HEK293 (cell line): ENCODE results near the gene TMEM17.

Experiments used
- CTCF ChIA-PET: fragments of 350-600 bp; formaldehyde crosslinking; extraction: SDS; loops from one replicate; lab custom pipeline; 2021; ENCODE audit warnings: antibody characterized with exemption; lab: Yijun Ruan, JAX
- POLR2A ChIA-PET: fragments of 300-600 bp; formaldehyde crosslinking; extraction: SDS; loops from one replicate; lab custom pipeline; 2020; ENCODE audit warnings: antibody characterized with exemption, inconsistent platforms; lab: Yijun Ruan, JAX
- H3K27ac ChIP-seq: fragments of 200-500 bp; sonication (Bioruptor generic); 2 replicates; pipeline ENCODE4 v1.5.1; 2014; ENCODE audit warnings: low read depth, low read length, control low read depth, inconsistent platforms; ENCODE audit errors: extremely low read depth
- H3K36me3 ChIP-seq, 2 experiments: fragments of 200-500 bp in 1 of 2; sonication (Bioruptor generic) in 1 of 2; 1 replicate in 1 of 2; 2 replicates in 1 of 2; pipeline ENCODE4 v1.5.1; 2014 to 2017; ENCODE audit warnings: inconsistent platforms in 2 of 2, low read length in 2 of 2; ENCODE audit not compliant: control insufficient read depth in 2 of 2, insufficient read depth in 1 of 2
- H3K4me1 ChIP-seq: fragments of 200-500 bp; sonication (Bioruptor generic); 2 replicates; pipeline ENCODE4 v1.5.1; 2014; ENCODE audit warnings: mild to moderate bottlenecking, low read length, inconsistent platforms; ENCODE audit not compliant: control insufficient read depth, insufficient read depth
- H3K4me3 ChIP-seq: 2 replicates; pipeline ENCODE4 v1.5.1; 2011; ENCODE audit warnings: low read depth, mild to moderate bottlenecking, control low read depth, low read length, moderate library complexity
- H3K9me3 ChIP-seq: fragments of 200-500 bp; sonication (Bioruptor generic); 2 replicates; pipeline ENCODE4 v1.5.1; 2014; ENCODE audit warnings: low read depth, low read length, inconsistent platforms; ENCODE audit not compliant: control insufficient read depth, insufficient read depth
- GLI4 ChIP-seq: fragments of 450-650 bp; formaldehyde crosslinking; IDR thresholded peaks from 2 replicates; pipeline ENCODE4 v1.5.1; 2016; ENCODE audit warnings: missing biosample characterization, missing genetic modification characterization
- HOXD13 ChIP-seq: sonication (generic); formaldehyde crosslinking; IDR thresholded peaks from 2 replicates; pipeline ENCODE4 v1.8.0; 2022; ENCODE audit warnings: missing genetic modification reagents, borderline replicate concordance
- KLF8 ChIP-seq: fragments of 450-650 bp; formaldehyde crosslinking; IDR thresholded peaks from 2 replicates; pipeline ENCODE4 v1.5.1; 2016; ENCODE audit warnings: missing biosample characterization, missing genetic modification characterization
- KLF9 ChIP-seq: fragments of 450-650 bp; formaldehyde crosslinking; IDR thresholded peaks from 2 replicates; pipeline ENCODE4 v1.5.1; 2016; ENCODE audit warnings: missing biosample characterization, missing genetic modification characterization, low read depth
- OSR2 ChIP-seq: fragments of 450-650 bp; formaldehyde crosslinking; IDR thresholded peaks from 2 replicates; pipeline ENCODE4 v1.5.1; 2016; ENCODE audit warnings: missing biosample characterization, missing genetic modification characterization
- REPIN1 ChIP-seq: fragments of 450-650 bp; formaldehyde crosslinking; IDR thresholded peaks from 2 replicates; pipeline ENCODE4 v1.5.1; 2017; ENCODE audit warnings: missing biosample characterization, missing genetic modification characterization, low read depth
- SETDB1 ChIP-seq: IDR thresholded peaks from one replicate; pipeline ENCODE4 v1.6.1; 2017; ENCODE audit warnings: mild to moderate bottlenecking, low read length, moderate library complexity, mixed read lengths; ENCODE audit not compliant: insufficient read length
- ZBTB44 ChIP-seq: fragments of 450-650 bp; IDR thresholded peaks from 2 replicates; pipeline ENCODE4 v1.5.1; 2018; ENCODE audit warnings: missing biosample characterization, mild to moderate bottlenecking, missing genetic modification characterization
- ZNF114 ChIP-seq: fragments of 450-650 bp; formaldehyde crosslinking; IDR thresholded peaks from 2 replicates; pipeline ENCODE4 v1.5.0; 2017; ENCODE audit warnings: missing biosample characterization, missing genetic modification characterization
- ZNF132 ChIP-seq: fragments of 450-650 bp; formaldehyde crosslinking; IDR thresholded peaks from 2 replicates; pipeline ENCODE4 v1.5.1; 2017; ENCODE audit warnings: missing biosample characterization, missing genetic modification characterization, borderline replicate concordance
- ZNF184 ChIP-seq: fragments of 450-650 bp; IDR thresholded peaks from 2 replicates; pipeline ENCODE4 v1.5.1; 2018; ENCODE audit warnings: missing biosample characterization, mild to moderate bottlenecking, missing genetic modification characterization
- ZNF274 ChIP-seq, 2 experiments: fragments of 200-500 bp in 1 of 2; fragments of 450-650 bp in 1 of 2; sonication (Bioruptor generic) in 1 of 2; formaldehyde crosslinking in 1 of 2; IDR thresholded peaks; 2 replicates each; pipeline versions ENCODE4 v1.5.1 to v1.6.1; 2014 to 2016; ENCODE audit warnings: borderline replicate concordance in 1 of 2, inconsistent platforms in 1 of 2, low read length in 1 of 2, missing biosample characterization in 1 of 2, missing genetic modification characterization in 1 of 2
- ZNF362 ChIP-seq: fragments of 450-650 bp; formaldehyde crosslinking; IDR thresholded peaks from 2 replicates; pipeline ENCODE4 v1.5.1; 2016; ENCODE audit warnings: missing biosample characterization, missing genetic modification characterization
- ZNF391 ChIP-seq: fragments of 450-650 bp; formaldehyde crosslinking; IDR thresholded peaks from 2 replicates; pipeline ENCODE4 v1.5.1; 2016; ENCODE audit warnings: low read depth, missing biosample characterization, missing genetic modification characterization, borderline replicate concordance
- ZNF423 ChIP-seq: fragments of 450-650 bp; formaldehyde crosslinking; IDR thresholded peaks from 2 replicates; pipeline ENCODE4 v1.5.1; 2016; ENCODE audit warnings: missing biosample characterization, missing genetic modification characterization
- ZNF426 ChIP-seq: fragments of 450-650 bp; formaldehyde crosslinking; IDR thresholded peaks from 2 replicates; pipeline ENCODE4 v1.5.1; 2017; ENCODE audit warnings: missing biosample characterization, missing genetic modification characterization, mild to moderate bottlenecking, inconsistent platforms, moderate library complexity
- ZNF621 ChIP-seq: fragments of 450-650 bp; formaldehyde crosslinking; IDR thresholded peaks from 2 replicates; pipeline ENCODE4 v1.5.1; 2017; ENCODE audit warnings: missing biosample characterization, missing genetic modification characterization
- ZNF629 ChIP-seq: fragments of 450-650 bp; formaldehyde crosslinking; IDR thresholded peaks from 2 replicates; pipeline ENCODE4 v1.5.1; 2017; ENCODE audit warnings: missing biosample characterization, missing genetic modification characterization
- ZNF768 ChIP-seq: fragments of 450-650 bp; formaldehyde crosslinking; IDR thresholded peaks from 2 replicates; pipeline ENCODE4 v1.5.1; 2018; ENCODE audit warnings: missing biosample characterization, mild to moderate bottlenecking, missing genetic modification characterization
- ZNF837 ChIP-seq: fragments of 450-650 bp; formaldehyde crosslinking; IDR thresholded peaks from 2 replicates; pipeline ENCODE4 v1.5.1; 2016; ENCODE audit warnings: missing biosample characterization, missing genetic modification characterization
- ZSCAN4 ChIP-seq: fragments of 450-650 bp; formaldehyde crosslinking; IDR thresholded peaks from 2 replicates; pipeline ENCODE4 v1.5.1; 2017; ENCODE audit warnings: missing biosample characterization, missing genetic modification characterization

Gene TMEM17

GRCh38 chr2:62499430-62500060 is 6.5 kb downstream of the TMEM17 start (continued):
- TF ChIP-seq ZNF426 (tag by site-specific recombination), result no peak
- TF ChIP-seq ZNF629, result no peak
- TF ChIP-seq ZNF132 (tag by site-specific recombination), result no peak

GRCh38 chr2:62498739-62499138 is 7.3 kb downstream of the TMEM17 start:
- Histone ChIP-seq H3K36me3 (no peaks in the 10 kb centered on the region), H3K9me3 (no peaks in the 10 kb centered on the region), H3K4me3 (no peak overlapping the region), H3K27ac (no peak overlapping the region), H3K4me1 (peaks cover 5% of the 10 kb centered on the region; the same call in 1 of the 2 replicates)
- TF ChIP-seq KLF9 (tag by site-specific recombination), result no peak
- no peak for TF ChIP-seq REPIN1 (tag by site-specific recombination)
- no peak for TF ChIP-seq ZNF837
- POLR2A ChIA-PET, result no interaction called here
- CTCF ChIA-PET, result no interaction called here

- POLR2A ChIA-PET, result interaction anchor here (1.0 kb wide), 1 partner anchor 10 kb away, joined by 3 read pairs; the partner anchor contains the start of gene TMEM17
Observed at GRCh38 chr2:62495761-62496160, 10.2 kb downstream of the TMEM17 start.

More at GRCh38 chr2:62495761-62496160, 10.2 kb downstream of the TMEM17 start:
- Histone ChIP-seq H3K4me1 (peaks cover 5% of the 10 kb centered on the region; the same call in 1 of the 2 replicates), H3K4me3 (no peak overlapping the region), H3K9me3 (no peaks in the 10 kb centered on the region), H3K36me3 (no peaks in the 10 kb centered on the region), H3K27ac (no peak overlapping the region)
- no peak for TF ChIP-seq KLF8 (tag by site-specific recombination)
- TF ChIP-seq ZSCAN4 (tag by site-specific recombination), result no peak
- no peak for TF ChIP-seq ZNF391 (tag by site-specific recombination)
- no peak for TF ChIP-seq ZNF114 (tag by site-specific recombination)
- no peak for TF ChIP-seq ZBTB44 (tag by site-specific recombination)
- TF ChIP-seq ZNF274 (IDR thresholded peaks at IDR 0.05; ENCODE audit: low read length), result no peak
- no peak for TF ChIP-seq ZNF274 (tag by site-specific recombination; IDR thresholded peaks at IDR 0.05; ENCODE audit: borderline replicate concordance)
- TF ChIP-seq ZNF362 (tag by site-specific recombination), result no peak
- no peak for TF ChIP-seq SETDB1
- TF ChIP-seq ZNF184, result no peak
- no peak for TF ChIP-seq HOXD13
- no peak for TF ChIP-seq ZNF768 (tag by site-specific recombination)
- no peak for TF ChIP-seq OSR2 (tag by site-specific recombination)
- TF ChIP-seq ZNF621 (tag by site-specific recombination), result no peak
- no peak for TF ChIP-seq ZNF423 (tag by site-specific recombination)
- TF ChIP-seq GLI4 (tag by site-specific recombination), result no peak
- CTCF ChIA-PET, result interaction anchor here (0.7 to 1.6 kb wide), 3 partner anchors 19 to 1780 kb away, joined by 3 to 4 read pairs (median 4); no protein-coding TSS in a partner anchor
